Endothelial cell of hepatic sinusoid (primary cell): Measurements from ENCODE around the gene THSD7B.
"Not testable (repeated sequence)": the region's sequence is repeated elsewhere in the genome, so short reads cannot be mapped to it uniquely, and the experiment has no call there.

Source experiments
- in situ Hi-C: cut with HindIII; loops from 2 replicates; pipeline ENCODE4 v1.10.0; 2017; ENCODE audit warnings: low sequenced_read_pairs

Gene THSD7B

DNA sequence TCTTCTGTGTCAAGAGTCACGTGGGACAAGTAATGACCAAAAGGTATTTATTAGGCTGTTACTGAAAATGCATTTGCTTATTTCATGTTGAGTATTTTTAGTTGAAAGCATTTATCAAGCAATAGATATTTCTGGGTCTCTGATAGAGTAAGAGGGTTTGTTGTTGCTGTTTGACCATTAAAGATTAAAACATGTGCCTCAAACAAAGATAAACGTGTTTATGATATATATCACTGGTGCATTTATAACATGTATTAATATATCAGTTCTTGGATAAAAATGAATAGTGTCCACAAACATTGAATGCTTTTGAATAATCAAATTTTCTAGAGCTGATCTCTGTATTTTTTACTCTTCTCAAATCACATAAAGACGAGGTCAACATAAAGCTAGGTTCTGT lies 467.7 kb downstream of the THSD7B start:
- in situ Hi-C loops, result no loop called here

DNA sequence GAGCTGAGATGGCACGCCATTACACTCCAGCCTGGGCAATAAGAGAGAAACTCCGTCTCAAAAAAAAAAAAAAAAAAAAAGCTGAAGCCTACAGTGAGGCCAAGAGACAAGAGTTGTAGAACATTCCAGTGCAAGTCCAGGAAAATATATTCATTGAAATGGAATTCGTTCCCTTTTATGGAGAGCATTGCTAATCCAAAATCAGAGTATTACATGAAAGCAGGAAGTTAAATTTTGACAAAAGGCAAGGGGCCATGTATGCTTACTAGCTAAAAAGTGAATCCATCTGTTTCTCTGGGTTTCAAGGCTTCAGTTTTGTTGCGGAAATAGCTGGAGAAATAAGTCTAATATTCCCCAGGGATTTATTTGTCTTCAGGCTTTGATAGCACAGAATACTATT lies 471.7 kb downstream of the THSD7B start:
- in situ Hi-C loops, result no loop called here

DNA sequence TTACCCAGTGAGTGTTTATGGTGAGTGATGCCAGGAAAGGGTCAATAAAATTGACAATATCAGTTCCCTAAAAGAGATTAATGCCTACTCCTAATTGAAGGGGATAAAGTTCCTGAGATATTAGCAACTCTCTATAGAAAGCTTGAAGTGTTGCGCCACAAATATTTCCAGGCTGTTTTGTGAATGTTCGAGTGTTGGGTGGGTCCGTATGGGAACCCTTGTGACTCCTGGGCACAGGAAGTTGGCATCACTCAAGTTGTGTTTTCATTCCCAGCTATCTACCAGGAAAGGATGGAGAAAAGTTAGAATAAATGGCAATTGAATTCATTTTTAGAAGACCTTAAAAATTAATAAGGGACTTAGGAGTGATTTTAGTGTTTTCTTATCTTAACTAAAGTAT lies 472.7 kb downstream of the THSD7B start:
- in situ Hi-C loops, result no loop called here

DNA sequence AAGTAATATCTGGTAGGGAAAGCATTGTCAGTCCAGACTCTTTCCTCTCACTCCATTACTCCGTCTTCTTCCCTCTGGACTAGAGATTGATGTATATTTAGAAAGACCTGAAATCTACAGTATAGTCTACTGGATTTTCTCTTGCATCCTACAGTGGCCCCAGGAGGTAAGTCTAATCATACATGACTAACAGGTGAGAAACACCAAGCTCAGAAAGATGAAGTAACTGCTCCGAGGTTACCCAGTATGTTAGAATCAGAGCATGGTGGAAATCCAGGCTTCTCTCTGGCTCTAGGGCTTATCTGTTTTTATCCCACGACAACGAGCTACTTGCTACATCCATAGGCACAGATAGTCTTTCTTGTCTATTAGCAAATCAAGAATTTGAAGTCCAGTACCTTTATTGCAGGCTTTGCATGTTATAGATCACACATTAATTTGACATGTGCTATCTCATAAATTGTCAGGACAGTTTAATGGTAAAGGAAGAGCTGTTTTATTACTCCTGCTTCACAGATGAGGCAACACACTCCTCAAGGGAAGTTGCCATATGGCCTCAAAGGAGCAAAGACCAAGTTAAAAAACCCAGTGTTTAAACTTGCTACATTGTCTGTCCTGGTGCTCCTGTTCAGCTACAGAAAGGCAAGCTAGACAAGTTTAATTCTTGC lies 484.3 kb downstream of the THSD7B start:
- in situ Hi-C loops, result no loop called here

DNA sequence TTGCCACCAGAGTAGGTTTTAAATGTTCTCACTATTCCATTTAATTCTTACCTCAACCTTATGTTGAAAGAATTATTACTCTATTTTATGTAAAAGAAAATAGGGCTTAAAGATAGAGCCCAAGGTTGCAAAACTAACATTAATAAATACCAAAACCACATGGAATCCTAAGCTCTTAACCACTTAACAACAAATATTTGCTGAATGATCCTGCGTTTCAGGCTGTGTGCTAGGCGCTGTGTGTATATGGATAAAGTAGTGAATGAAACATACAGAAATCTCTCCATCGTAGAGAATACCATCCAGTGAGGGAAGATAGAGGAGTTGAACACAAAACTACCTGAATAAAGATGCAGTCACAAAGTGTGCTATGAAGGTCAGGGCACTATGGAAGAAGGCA lies 485.1 kb downstream of the THSD7B start:
- in situ Hi-C loops, result no loop called here

DNA sequence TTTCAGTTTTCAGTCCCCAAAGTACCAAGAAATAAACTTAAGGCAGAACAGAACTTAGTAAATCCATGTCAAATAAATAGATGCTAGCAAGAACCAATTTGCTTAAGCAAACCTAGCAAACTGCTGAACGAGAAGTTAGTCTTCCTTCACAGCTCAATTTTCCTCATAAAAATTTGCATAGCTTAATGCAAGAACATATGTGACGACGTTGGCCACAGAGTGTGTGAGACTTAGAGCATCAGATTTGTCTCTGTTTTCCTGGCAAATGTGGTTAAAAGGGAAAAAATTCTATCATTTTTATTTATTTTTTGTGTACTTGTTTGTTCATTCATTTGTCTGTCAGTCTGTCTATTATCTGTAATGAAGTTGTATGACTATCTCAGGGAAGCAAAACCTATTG lies 485.7 kb downstream of the THSD7B start:
- in situ Hi-C loops, result no loop called here

DNA sequence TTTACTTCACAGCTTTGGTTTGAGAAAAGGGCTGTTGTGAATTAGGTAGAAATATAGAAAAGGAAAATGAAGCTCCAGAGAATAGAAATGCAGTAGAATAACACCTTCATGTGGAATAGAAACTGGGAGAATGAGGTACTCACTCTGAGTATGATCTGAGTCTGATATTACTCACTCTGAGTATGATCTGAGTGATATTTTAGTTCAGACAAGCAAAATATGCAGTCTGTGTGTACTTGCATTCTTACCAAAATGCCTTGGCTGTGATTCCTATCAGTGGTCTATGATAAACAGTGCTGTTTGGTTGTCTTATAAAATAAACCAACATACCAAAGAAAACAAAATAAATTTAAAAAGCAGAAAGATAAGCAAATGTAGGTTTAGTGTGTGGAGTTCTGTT lies 487.6 kb downstream of the THSD7B start:
- in situ Hi-C loops, result no loop called here

DNA sequence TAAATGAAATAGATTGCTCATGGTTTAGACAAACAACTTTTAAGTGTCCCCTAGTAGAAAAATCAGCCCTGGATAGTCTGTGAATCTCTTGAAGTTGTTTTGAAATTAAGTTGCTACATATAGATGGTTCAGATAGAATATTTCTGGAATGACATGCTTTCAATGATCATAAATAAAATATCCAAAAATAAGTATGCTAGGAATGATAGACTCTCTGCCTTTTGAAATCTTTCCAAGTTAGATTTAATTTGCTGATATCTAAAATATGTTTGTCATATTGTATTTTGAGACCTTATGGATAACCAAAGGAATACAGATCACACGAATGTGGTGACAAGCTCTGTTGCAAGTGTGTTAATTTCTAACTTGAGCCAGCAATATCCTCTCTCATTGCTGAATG lies 488.7 kb downstream of the THSD7B start:
- in situ Hi-C loops, result no loop called here

DNA sequence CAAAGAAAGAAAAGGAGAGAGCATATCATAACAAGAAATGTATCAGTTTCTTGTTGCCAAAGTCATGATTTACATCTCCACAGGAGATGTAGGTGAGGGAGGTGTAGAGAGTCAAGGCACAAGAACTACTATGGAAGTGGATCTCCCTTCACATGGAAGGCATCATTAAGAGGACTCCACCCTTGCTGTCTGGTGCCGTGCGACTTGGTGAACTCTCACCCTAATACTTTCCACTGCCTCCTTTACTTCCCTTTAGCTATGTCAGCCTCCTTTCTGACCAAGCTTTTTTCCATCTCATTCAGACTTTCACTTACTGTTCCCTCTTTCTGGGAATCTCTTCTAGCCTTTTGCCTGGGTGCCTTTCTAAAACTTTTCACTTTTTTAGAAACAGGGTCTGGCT lies 490.0 kb downstream of the THSD7B start:
- in situ Hi-C loops, result no loop called here

DNA sequence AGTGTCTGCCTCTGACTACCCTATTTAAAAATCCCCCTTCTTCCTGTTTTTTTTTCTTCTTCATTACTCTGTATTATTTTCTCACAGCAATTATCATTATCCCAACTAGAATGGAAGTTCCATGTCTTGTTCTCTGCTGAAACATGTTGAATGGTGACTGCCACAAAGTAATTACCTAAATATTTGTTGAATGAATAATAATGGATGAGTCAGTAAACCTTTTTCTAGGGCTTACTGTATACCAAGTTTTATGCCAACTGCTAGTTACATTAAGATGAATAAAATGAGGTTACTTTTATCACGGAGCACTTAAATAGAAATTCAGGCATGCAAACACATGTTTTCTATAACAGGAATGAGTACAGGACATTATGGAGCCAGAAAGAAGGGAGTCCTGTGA lies 490.6 kb downstream of the THSD7B start:
- in situ Hi-C loops, result no loop called here

DNA sequence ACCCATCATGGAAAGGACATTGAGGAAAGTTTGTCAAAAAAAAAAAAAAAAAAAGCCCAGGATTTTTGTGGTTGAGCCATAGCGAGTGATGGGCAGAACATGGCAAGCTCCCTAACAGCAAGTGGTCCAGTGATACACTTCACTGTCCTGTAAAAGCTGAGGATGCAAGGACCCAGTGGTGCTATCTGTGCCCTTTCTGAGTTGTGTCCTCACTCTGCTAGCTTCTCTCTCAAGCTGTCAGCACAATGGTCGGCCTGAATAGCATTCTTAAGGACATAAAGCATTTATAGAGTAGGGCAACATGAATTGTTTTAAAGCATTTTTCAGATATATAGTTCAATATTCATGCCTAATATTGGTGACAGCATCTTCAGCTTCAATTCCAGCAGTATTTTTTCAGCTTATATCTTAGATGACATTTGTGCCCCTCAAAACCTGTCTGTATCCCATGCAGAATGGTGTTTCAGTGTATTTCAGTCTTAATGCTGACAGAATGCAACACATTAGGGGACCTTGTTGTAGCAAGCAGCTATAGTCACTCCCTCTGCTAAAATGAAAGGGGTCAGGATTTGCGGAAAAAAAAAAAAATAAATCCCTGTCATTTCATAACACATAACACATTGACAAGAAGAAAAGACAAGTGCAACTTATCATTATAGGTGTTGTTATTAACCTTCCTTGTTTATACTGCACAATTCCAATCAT lies 496.7 kb downstream of the THSD7B start:
- in situ Hi-C loops, result no loop called here

DNA sequence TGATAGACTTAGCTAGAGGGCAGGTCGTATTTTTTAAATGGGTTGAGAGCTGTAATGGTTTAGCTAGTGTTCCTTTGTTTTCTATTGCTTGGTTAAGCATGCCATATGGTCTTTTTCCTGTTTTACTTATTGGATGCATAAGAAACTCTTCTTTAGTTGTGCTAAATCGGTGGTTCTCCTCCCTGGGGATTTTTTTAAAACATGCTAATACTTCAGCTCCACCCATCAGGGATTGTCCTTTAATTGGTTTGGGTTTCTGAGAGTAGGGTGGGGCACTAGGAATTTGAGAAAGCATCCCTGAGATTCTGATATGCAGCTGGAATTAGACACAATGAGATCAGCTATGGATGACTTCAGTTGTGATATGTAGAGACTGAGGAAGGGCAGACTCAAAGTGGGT lies 497.2 kb downstream of the THSD7B start:
- in situ Hi-C loops, result no loop called here

DNA sequence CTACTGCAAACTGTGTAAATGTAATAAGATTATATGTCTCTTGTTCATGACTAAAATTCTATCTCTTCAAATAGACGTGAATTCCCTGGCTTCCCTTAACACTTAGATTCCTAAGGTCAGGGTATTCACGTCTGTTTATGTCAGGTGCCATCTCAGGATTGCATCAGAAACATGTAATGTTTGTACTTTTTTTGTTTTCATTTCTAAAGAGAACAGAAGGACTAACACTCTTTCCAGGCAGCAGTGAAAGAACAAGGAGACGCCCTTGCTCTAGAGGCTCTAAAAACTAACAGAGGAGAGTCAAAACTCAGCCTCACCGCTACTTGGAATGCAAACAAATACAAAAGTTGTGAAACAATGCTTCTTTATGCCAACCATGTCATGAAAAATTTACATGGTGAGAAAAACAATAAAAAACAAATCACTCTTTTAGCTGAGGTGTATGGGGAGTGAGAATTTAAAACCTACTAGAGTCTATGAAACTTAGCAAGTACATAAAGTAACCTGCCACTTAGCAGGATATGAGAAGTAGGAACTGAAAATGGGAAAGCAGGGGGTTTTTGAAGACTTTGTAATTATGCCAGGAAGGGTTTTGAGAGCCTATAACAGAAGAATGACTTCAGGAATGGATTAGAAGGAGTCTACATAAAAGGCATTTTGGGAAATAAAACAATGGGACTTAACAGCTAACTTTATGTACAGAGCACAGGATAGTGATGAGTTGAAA lies 522.7 kb downstream of the THSD7B start:
- in situ Hi-C loops, result no loop called here

DNA sequence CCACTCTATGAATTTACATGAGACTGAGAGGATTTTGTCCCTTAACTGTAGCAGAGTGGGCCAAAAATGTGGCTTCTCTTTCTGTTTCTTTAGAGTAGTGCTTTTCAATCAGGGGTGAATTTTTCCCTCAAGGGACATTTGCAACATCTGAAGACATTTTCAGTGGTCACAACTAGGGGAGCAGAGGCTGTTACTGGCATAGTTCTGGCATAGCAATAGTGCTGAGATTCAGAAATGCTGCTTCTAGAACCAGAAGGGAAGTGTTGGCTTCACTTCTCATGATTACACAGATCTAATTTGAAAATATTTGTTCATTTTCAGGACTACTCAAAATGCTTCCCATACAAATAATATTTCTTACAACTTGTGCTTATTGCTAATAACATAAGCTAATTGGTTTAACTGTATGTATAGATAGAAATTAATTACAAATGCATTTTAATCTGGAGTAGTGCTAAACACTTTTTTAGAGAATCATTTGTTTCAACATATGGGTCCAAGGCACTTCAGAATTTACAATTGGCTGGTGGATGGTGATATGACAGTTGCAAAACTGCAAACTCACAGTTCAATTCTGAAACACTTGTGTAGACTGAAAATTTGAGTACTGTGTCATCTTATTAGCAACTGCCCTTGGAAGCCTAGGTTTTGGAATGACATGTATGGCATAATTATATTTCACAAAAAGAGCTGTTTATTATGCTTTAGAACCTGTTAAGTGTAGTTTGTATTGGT lies 526.7 kb downstream of the THSD7B start:
- in situ Hi-C loops, result no loop called here

DNA sequence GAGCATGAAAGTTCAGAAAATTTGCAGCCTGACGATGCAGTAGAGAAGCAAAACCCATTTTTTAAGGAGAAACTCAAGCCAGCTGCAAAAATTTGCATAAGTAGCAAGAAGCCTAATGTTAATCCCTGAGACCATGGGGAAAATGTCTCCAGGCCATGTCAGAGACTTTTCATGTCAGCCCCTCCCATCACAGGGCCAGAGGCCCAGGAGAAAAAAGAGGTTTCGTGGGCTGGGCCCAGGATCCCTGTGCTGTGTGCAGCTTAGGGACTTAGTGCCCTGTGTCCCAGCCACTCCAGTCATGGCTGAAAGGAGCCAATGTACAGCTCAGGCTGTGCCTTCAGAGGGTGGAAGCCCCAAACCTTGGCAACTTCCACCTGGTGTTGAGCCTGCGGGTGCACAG lies 533.0 kb downstream of the THSD7B start:
- in situ Hi-C loops, result no loop called here

DNA sequence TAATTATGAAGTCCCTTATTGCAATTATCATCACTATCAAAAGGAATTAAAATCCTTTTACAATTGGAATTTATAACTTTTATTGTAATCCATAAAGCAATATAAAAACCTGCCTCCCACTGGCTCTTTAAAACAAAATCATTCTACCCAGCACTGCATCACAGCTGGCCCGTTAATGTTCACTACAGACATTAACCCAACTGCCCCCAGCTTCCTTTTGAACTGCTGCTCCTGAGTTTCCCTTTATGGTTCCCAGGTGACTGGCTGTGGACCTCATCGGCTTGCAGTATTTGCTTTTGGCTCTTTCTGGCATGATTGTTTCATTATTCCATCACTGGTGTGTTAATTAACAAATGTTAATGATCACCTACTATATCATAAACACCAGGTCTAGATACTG lies 535.6 kb downstream of the THSD7B start:
- in situ Hi-C loops, result no loop called here

DNA sequence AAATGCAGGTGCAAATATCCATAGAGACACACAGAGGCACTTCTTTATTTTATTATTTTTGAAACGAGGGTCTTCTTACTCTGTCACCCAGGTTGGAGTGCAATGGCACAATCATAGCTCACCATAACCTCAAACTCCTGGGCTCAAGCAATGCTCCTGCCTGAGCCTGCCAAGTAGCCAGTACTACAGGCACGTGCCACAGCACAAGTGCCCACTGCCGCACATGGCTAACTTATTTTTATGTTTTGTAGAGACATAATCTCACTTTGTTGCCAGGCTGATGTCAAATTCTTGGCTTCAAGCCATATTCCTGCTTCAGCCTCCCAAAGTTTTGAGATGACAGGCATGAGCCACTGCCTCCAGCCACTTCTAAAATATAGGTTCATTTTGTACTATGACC lies 537.6 kb downstream of the THSD7B start:
- in situ Hi-C loops, result no loop called here

DNA sequence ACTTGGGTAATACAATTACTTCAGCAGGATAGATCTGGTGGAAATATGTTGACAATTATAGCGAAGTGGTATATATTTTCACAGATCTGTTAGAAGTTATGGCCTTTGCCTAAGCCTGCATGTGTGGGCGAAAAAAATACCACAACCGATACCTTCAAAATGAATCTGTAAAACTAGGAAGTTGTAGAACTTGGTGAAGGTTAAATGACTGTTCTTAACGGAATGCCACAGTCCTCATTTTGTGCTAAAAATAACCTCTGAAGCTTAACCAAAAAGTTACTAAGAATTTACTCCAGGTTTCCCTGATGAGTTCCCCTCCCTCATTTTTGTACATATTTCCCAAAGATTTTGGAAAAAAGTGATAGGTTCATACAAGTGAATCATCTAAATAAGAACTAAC lies 550.7 kb downstream of the THSD7B start:
- in situ Hi-C loops, result no loop called here

DNA sequence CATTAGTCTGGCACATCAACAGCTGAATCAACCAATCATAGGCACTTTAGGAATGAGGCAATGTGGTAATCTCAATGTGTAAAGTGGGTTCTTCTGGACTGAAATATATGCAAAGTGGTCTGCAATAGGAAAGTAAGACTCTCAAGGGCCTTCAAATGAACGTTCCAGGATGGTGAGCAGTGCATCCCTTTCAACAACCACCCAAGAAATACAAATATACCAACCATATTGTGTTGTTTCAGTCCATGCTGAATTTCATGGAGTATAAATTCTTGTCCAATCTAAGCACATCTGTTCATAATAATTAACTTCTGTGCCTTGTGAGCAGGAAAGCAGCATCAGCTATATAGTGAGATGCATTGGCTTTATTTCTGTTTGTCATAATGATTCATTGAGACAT lies 556.2 kb downstream of the THSD7B start:
- in situ Hi-C loops, result no loop called here

DNA sequence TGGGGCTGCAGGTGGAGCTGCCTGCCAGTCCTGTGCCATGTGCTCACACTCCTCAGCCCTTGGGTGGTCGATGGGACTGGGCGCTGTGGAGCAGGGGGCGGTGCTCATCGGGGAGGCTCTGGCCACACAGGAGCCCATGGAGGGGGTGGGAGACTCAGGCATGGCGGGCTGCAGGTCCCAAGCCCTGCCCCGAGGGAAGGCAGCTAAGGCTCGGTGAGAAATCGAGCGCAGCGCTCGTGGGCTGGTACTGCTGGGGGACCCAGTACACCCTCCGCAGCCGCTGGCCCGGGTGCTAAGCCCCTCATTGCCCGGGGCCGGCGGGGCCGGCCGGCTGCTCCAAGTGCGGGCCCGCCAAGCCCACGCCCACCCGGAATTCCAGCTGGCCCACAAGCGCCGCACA lies 566.2 kb downstream of the THSD7B start:
- in situ Hi-C loops, result not testable (repeated sequence)

DNA sequence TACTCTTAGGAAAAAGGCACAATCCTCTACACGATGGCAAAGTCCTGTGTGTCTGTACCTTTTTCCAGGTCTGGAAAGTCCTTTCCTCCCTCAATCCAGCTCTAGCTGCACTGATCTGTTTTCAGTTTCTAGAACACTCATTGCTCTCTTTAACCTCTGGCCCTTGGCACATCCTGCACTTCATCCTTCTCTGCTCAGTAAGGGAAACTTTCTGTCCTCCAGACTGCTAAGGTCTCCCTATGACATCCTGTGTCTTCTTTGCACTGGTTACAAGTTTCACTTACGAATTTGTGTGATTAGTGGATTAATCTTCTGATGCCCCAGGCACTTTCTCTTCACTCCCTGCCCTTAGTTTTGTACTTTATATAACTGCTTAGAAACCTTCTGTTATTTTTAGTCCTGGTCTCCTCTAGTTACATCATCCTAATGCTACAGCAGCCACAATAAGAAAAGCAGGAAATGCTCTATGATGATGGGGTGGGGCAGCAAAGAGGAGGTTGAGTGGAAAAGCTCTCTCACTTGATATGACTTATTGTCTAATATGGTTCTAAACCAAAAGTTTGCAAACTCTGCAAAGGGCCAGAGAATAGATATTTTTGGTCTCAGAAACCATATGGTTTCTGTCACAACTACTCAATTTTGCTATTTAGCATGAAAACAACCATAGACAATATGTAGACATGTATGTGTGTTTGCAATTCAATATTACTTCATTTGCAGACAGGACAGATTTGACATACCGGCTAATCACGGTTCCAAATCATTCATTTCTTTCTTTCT lies 568.2 kb downstream of the THSD7B start:
- in situ Hi-C loops, result no loop called here
